Hepatocyte (in vitro differentiated cells): ENCODE data around the gene PMIS2. TPM values are rescaled to one million over a fixed set of nuclear protein-coding genes. Genes with fewer than 3 reads are reported as not detected.

Experiments used
- DNase-seq: peaks from one replicate; pipeline ENCODE4 v3.0.0-alpha.2; 2016; ENCODE audit warnings: low spot score
- H2AFZ ChIP-seq: fragments of 200-600 bp; sonication (generic); 2 replicates; pipeline ENCODE4 v1.6.0; 2016; ENCODE audit warnings: antibody characterized with exemption, mild to moderate bottlenecking
- H3K27ac ChIP-seq: fragments of 200-600 bp; sonication (generic); 2 replicates; pipeline ENCODE4 v1.5.1; 2016; ENCODE audit warnings: mild to moderate bottlenecking
- H3K27me3 ChIP-seq: fragments of 200-600 bp; sonication (generic); 2 replicates; pipeline ENCODE4 v1.6.1; 2016
- H3K36me3 ChIP-seq: fragments of 200-600 bp; sonication (generic); replicated peaks from 2 replicates; pipeline ENCODE4 v1.5.1; 2016; ENCODE audit warnings: low read depth; ENCODE audit not compliant: insufficient read depth
- H3K4me1 ChIP-seq: fragments of 200-600 bp; sonication (generic); 2 replicates; pipeline ENCODE4 v1.5.1; 2016; ENCODE audit warnings: mild to moderate bottlenecking, moderate library complexity; ENCODE audit not compliant: insufficient read depth
- H3K4me2 ChIP-seq: fragments of 200-600 bp; sonication (generic); 2 replicates; pipeline ENCODE4 v1.6.0; 2016
- H3K4me3 ChIP-seq: fragments of 200-600 bp; sonication (generic); 2 replicates; pipeline ENCODE4 v1.5.1; 2016; ENCODE audit warnings: mild to moderate bottlenecking
- H3K79me2 ChIP-seq: fragments of 200-600 bp; sonication (generic); 2 replicates; pipeline ENCODE4 v1.6.0; 2017; ENCODE audit warnings: mild to moderate bottlenecking
- H3K9me2 ChIP-seq: fragments of 200-600 bp; sonication (generic); replicated peaks from 2 replicates; pipeline ENCODE4 v1.6.0; 2017; ENCODE audit warnings: mild to moderate bottlenecking; ENCODE audit not compliant: insufficient read depth
- H3K9me3 ChIP-seq: fragments of 200-600 bp; sonication (generic); 2 replicates; pipeline ENCODE4 v1.5.1; 2016; ENCODE audit warnings: low read depth, mild to moderate bottlenecking
- H4K20me1 ChIP-seq: fragments of 200-600 bp; sonication (generic); 2 replicates; pipeline ENCODE4 v1.6.0; 2016; ENCODE audit warnings: mild to moderate bottlenecking; ENCODE audit not compliant: insufficient read depth, poor library complexity, severe bottlenecking
- CTCF ChIP-seq: fragments of 200-600 bp; sonication (generic); IDR thresholded peaks from 2 replicates; pipeline ENCODE4 v1.5.1; 2016; ENCODE audit warnings: antibody characterized with exemption, mild to moderate bottlenecking; ENCODE audit not compliant: poor library complexity
- EZH2 ChIP-seq: fragments of 200-600 bp; sonication (generic); IDR thresholded peaks from 2 replicates; pipeline ENCODE4 v1.6.1; 2016; ENCODE audit warnings: antibody characterized with exemption, mild to moderate bottlenecking, borderline replicate concordance
- EZH2phosphoT487 ChIP-seq: fragments of 200-600 bp; sonication (generic); IDR thresholded peaks from one replicate; pipeline ENCODE4 v1.6.1; 2018; ENCODE audit warnings: antibody characterized with exemption, mild to moderate bottlenecking, low read depth, moderate library complexity; ENCODE audit not compliant: unreplicated experiment, severe bottlenecking
- WGBS: methylation state at CpG from one replicate; pipeline ENCODE4 v1.1.6; 2016; ENCODE audit warnings: low lambda C conversion rate; ENCODE audit errors: missing lambda C conversion rate; 5-methylcytosine and 5-hydroxymethylcytosine counted together
- polyA plus RNA-seq: library from polyadenylated mRNA; unstranded; fragments of >200 nt; fragmentation: Nextera tagmentation; extraction: Ambion mirVana; gene quantifications from 2 replicates; pipeline ENCODE4 v1.2.1, GENCODE V29; 2016
- total RNA-seq: library from RNA; depleted of rRNA; stranded (reverse); fragments of >200 nt; gene quantifications from 2 replicates; pipeline ENCODE4 v1.2.3, GENCODE V29; 2014

Gene PMIS2
- total and polyA plus RNA-seq, 2 experiments from 2014 or later, result not detected

- Histone ChIP-seq H3K27me3 (no peaks in the 10 kb centered on the region), H3K4me2 (no peak overlapping the region), H4K20me1 (no peaks in the 10 kb centered on the region), H3K36me3 (no peaks in the 10 kb centered on the region), H3K4me3 (no peak overlapping the region), H3K9me3 (no peaks in the 10 kb centered on the region), H3K27ac (no peak overlapping the region), H2AFZ (no peak overlapping the region), H3K9me2 (no peaks in the 10 kb centered on the region), H3K4me1 (peaks cover 7% of the 10 kb centered on the region), H3K79me2 (peaks cover 16% of the 10 kb centered on the region)
- TF ChIP-seq EZH2 (no peak), EZH2phosphoT487 (no peak), CTCF (no peak)
- no peak for DNase-seq
- 91% methylated on average over 7 of the region's 7 CpGs for WGBS
Measured at GRCh38 chr19:35540356-35540927, 45.5 kb upstream of the PMIS2 start.

- no peak for DNase-seq
- TF ChIP-seq CTCF (no peak), EZH2 (no peak), EZH2phosphoT487 (no peak)
- whole genome bisulfite sequencing, result 97% methylated on average over 11 of the region's 11 CpGs
Measured at GRCh38 chr19:35542209-35542608, 43.8 kb upstream of the PMIS2 start.

GRCh38 chr19:35543280-35544109 is 42.5 kb upstream of the PMIS2 start:
- H3K4me1 ChIP-seq, result peaks cover 15% of the 10 kb centered on the region
- WGBS, result 94% methylated on average over 15 of the region's 15 CpGs
- TF ChIP-seq EZH2phosphoT487 (no peak), CTCF (no peak), EZH2 (no peak)

More at GRCh38 chr19:35542209-35542608, 43.8 kb upstream of the PMIS2 start:
- Histone ChIP-seq H3K9me2 (no peaks in the 10 kb centered on the region), H3K79me2 (peaks cover 32% of the 10 kb centered on the region), H3K27ac (no peak overlapping the region), H3K27me3 (no peaks in the 10 kb centered on the region), H3K4me2 (no peak overlapping the region), H3K4me1 (peaks cover 15% of the 10 kb centered on the region), H2AFZ (no peak overlapping the region), H3K36me3 (no peaks in the 10 kb centered on the region), H3K4me3 (no peak overlapping the region), H3K9me3 (no peaks in the 10 kb centered on the region), H4K20me1 (no peaks in the 10 kb centered on the region)

More at GRCh38 chr19:35543280-35544109, 42.5 kb upstream of the PMIS2 start:
- Histone ChIP-seq H3K36me3 (no peaks in the 10 kb centered on the region), H3K9me3 (no peaks in the 10 kb centered on the region), H4K20me1 (no peaks in the 10 kb centered on the region), H3K27me3 (no peaks in the 10 kb centered on the region), H3K79me2 (peaks cover 35% of the 10 kb centered on the region), H3K4me2 (no peak overlapping the region), H2AFZ (no peak overlapping the region), H3K9me2 (no peaks in the 10 kb centered on the region), H3K4me3 (no peak overlapping the region), H3K27ac (no peak overlapping the region)
- DNase-seq, result no peak
